Liver (tissue), 9 donors: ENCODE results near the gene BDKRB1. TPM values are rescaled to one million over a fixed set of nuclear protein-coding genes. Genes with fewer than 3 reads are reported as not detected.

Experiments
- DNase-seq: peaks from one replicate; pipeline ENCODE4 v3.0.0-alpha.2; 2017; ENCODE audit warnings: low spot score
- H3K27ac ChIP-seq, 2 donors: one replicate each; pipeline ENCODE4 v1.7.0; 2013; ENCODE audit warnings: inconsistent platforms in 2 of 2, low read length in 2 of 2, control low read depth in 1 of 2, low read depth in 1 of 2, mild to moderate bottlenecking in 1 of 2
- H3K27me3 ChIP-seq, 4 donors: one replicate each; pipeline versions ENCODE4 v1.6.1 to v1.7.0; 2013; ENCODE audit warnings: low read length in 3 of 4, inconsistent platforms in 1 of 4, mild to moderate bottlenecking in 1 of 4, moderate library complexity in 1 of 4; ENCODE audit not compliant: control insufficient read depth in 4 of 4, insufficient read depth in 4 of 4
- H3K36me3 ChIP-seq, 4 donors: one replicate each; pipeline versions ENCODE4 v1.6.1 to v1.7.0; 2013; ENCODE audit warnings: low read length in 3 of 4, mild to moderate bottlenecking in 3 of 4, low read depth in 1 of 4, moderate library complexity in 1 of 4; ENCODE audit not compliant: control insufficient read depth in 4 of 4, insufficient read depth in 3 of 4
- H3K4me1 ChIP-seq, 4 donors: one replicate each; pipeline versions ENCODE4 v1.6.1 to v1.7.0; 2013; ENCODE audit warnings: low read length in 3 of 4, mild to moderate bottlenecking in 3 of 4, moderate library complexity in 1 of 4; ENCODE audit not compliant: control insufficient read depth in 4 of 4, insufficient read depth in 4 of 4
- H3K4me3 ChIP-seq, 3 donors: one replicate each; pipeline versions ENCODE4 v1.6.1 to v1.7.0; 2013; ENCODE audit warnings: low read length in 3 of 3, control low read depth in 1 of 3, low read depth in 1 of 3, mild to moderate bottlenecking in 1 of 3
- H3K9ac ChIP-seq, 2 donors: one replicate each; pipeline ENCODE4 v1.7.0; 2013; ENCODE audit warnings: low read length in 2 of 2, mild to moderate bottlenecking in 2 of 2, moderate library complexity in 2 of 2, control low read depth in 1 of 2, low read depth in 1 of 2
- H3K9me3 ChIP-seq, 4 donors: one replicate each; pipeline versions ENCODE4 v1.6.1 to v1.7.0; 2013; ENCODE audit warnings: low read length in 3 of 4; ENCODE audit not compliant: control insufficient read depth in 4 of 4
- EGR1 ChIP-seq, 2 donors: IDR thresholded peaks; 2 replicates each; pipeline ENCODE4 v1.6.1; 2016 to 2018; ENCODE audit warnings: antibody characterized with exemption in 2 of 2, low read depth in 2 of 2
- FOXA1 ChIP-seq: IDR thresholded peaks from 2 replicates; pipeline ENCODE4 v1.6.1; 2016; ENCODE audit warnings: antibody characterized with exemption
- FOXA2 ChIP-seq: IDR thresholded peaks from 2 replicates; pipeline ENCODE4 v1.6.1; 2016; ENCODE audit warnings: antibody characterized with exemption
- JUND ChIP-seq, 2 donors: IDR thresholded peaks; 2 replicates each; pipeline ENCODE4 v1.6.1; 2016; ENCODE audit warnings: antibody characterized with exemption in 2 of 2
- NR2F2 ChIP-seq: IDR thresholded peaks from 2 replicates; pipeline ENCODE4 v1.6.1; 2016; ENCODE audit warnings: antibody characterized with exemption
- RAD21 ChIP-seq, 2 donors: IDR thresholded peaks; 2 replicates each; pipeline ENCODE4 v1.6.1; 2016; ENCODE audit warnings: antibody characterized with exemption in 2 of 2, mild to moderate bottlenecking in 2 of 2
- RXRA ChIP-seq, 2 donors: IDR thresholded peaks; 2 replicates each; pipeline ENCODE4 v1.6.1; 2017 to 2018; ENCODE audit warnings: antibody characterized with exemption in 2 of 2, mild to moderate bottlenecking in 1 of 2
- TAF1 ChIP-seq: conservative IDR thresholded peaks from 2 replicates; pipeline ENCODE4 v1.6.1; 2016; ENCODE audit warnings: antibody characterized with exemption, mild to moderate bottlenecking
- YY1 ChIP-seq: IDR thresholded peaks from 2 replicates; pipeline ENCODE4 v1.6.1; 2016; ENCODE audit warnings: antibody characterized with exemption, mild to moderate bottlenecking
- WGBS: extraction: QIAGEN DNeasy Blood & Tissue Kit; methylation state at CpG from one replicate; pipeline ENCODE4 v1.1.7; 2013; 5-methylcytosine and 5-hydroxymethylcytosine counted together
- polyA plus RNA-seq, 2 donors: library from polyadenylated mRNA; stranded (reverse) in 1 of 2; unstranded in 1 of 2; fragments of 200-250 nt in 1 of 2; fragments of >200 nt in 1 of 2; fragmentation: Nextera tagmentation in 1 of 2; extraction: Ambion mirVana in 1 of 2; gene quantifications; one replicate each; pipeline versions ENCODE4 v1.2.1 to v1.2.3, GENCODE V29; 2013 to 2015
- total RNA-seq, 2 donors: library from RNA; depleted of rRNA; stranded (reverse); fragments of >200 nt; gene quantifications; one replicate each; pipeline ENCODE4 v1.2.3, GENCODE V29; 2014
- TF ChIP-seq, protein P1 (sequence below): IDR thresholded peaks from 2 replicates; pipeline ENCODE4 v1.6.1; 2016; ENCODE audit warnings: antibody characterized with exemption
- TF ChIP-seq, protein P2 (sequence below): IDR thresholded peaks from 2 replicates; pipeline ENCODE4 v1.6.1; 2016; ENCODE audit warnings: antibody characterized with exemption
- TF ChIP-seq, protein P3 (sequence below): fragments of 150-350 bp; IDR thresholded peaks from 2 replicates; pipeline ENCODE4 v1.5.1; 2017; ENCODE audit warnings: improper control_type of control experiment, low read depth, low read length; ENCODE audit not compliant: missing input control
- TF ChIP-seq, protein P4 (sequence below): IDR thresholded peaks from 2 replicates; pipeline ENCODE4 v1.6.1; 2016; ENCODE audit warnings: antibody characterized with exemption, mild to moderate bottlenecking
- donor health status: healthy.
- donor health status: healthy.
- donor health status: healthy.
- donor health status: healthy.
- donor health status: healthy.

BDKRB1 gene
- total and polyA plus RNA-seq, 4 donors: not detected

DNA sequence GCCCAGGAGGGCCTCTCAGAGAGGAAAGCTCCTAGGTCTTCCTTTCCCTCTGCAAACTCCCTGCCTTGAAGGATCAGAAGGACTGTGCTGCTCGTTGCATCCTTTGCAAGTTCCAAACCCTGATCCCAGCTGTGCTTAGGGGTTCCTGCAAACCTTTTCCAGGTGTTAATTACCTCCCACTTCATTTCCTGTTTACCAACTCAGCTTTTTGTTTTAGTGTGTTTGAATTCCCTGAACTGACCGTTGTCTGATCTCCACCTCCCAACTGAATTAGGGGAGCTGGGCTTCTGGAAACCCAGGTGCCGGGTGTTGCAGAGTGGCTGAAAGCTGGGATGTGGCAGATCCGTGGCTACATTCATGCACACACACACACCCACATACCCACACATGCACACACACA, 20.6 kb upstream of the BDKRB1 start:
- Histone ChIP-seq H3K27me3 (peaks cover 0 to under 1% (median 0%) of the 10 kb centered on the region in 4 donors), H3K9me3 (no peaks in the 10 kb centered on the region), H3K27ac (no peak overlapping the region), H3K4me3 (no peak overlapping the region), H3K9ac (no peak overlapping the region), H3K36me3 (no peaks in the 10 kb centered on the region), H3K4me1 (no peaks in the 10 kb centered on the region)
- WGBS: 64% methylated on average over 4 of the region's 4 CpGs
- no peak for DNase-seq
- no peak for TF ChIP-seq FOXA2

DNA sequence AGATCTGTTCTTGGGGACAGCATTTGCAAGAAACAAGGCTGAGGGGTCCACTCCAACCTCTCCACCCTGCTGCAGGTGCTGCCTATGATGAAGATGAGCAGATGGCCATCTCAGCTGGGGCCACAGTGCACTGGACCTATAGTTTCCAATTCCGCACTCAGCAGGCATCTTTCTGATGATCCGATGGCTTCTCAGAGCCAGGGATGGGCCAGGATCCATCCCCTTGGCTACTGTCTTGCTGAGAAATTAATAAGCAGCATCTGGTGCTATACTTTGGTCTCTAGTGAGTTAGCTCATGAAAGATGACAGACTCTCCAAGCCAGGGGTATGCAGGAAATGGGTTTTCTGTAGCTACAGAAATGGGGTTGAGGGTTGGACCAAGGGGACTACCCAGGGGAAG, 18.4 kb upstream of the BDKRB1 start:
- Histone ChIP-seq H3K4me3 (no peak overlapping the region), H3K27ac (no peak overlapping the region), H3K36me3 (no peaks in the 10 kb centered on the region), H3K9me3 (no peaks in the 10 kb centered on the region), H3K4me1 (no peaks in the 10 kb centered on the region), H3K9ac (no peak overlapping the region), H3K27me3 (peaks cover 0 to 3% (median 0%) of the 10 kb centered on the region in 4 donors)
- DNase-seq: no peak
- TF ChIP-seq, protein P1, sequence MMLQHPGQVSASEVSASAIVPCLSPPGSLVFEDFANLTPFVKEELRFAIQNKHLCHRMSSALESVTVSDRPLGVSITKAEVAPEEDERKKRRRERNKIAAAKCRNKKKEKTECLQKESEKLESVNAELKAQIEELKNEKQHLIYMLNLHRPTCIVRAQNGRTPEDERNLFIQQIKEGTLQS: no peak
- 97% methylated on average over 2 of the region's 2 CpGs for WGBS

DNA sequence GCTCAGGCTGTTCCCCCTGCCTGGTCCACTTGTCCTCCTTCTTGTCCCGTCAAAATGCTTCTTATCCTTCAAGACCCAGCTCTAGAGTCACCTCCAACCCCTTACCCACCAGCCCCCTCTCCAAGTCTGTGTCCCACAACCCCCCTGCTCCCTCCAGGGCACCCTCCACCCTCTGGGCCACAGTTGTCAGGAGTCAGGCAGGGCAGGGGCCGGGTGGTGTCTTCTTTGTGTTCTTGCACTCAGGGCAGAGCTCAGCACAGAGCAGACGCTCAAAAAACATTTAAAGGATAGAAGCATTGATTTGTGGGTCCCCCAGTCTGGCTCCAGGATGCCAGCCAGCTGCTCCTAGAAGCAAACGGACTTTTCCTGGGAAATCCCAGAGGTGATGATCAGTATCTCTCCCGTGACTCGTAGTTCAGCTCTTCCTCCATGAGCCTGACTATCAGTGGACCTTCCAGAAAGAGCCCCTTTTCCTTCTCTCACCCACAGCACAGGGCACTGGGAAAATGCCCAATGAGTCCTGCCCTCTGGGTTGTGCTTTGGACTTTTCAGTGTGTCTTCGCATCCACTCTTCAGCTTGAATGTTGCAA, 17.2 kb upstream of the BDKRB1 start:
- Histone ChIP-seq H3K27me3 (peaks cover 0 to 3% (median 0%) of the 10 kb centered on the region in 4 donors), H3K9me3 (no peaks in the 10 kb centered on the region), H3K36me3 (no peaks in the 10 kb centered on the region), H3K4me1 (no peaks in the 10 kb centered on the region), H3K9ac (no peak overlapping the region), H3K27ac (no peak overlapping the region), H3K4me3 (no peak overlapping the region)
- DNase-seq: no peak
- 67% methylated on average over 7 of the region's 7 CpGs for WGBS
- TF ChIP-seq TAF1 (no peak), YY1 (no peak), FOXA2 (no peak)
- TF ChIP-seq, protein P1: no peak
- TF ChIP-seq, protein P2, sequence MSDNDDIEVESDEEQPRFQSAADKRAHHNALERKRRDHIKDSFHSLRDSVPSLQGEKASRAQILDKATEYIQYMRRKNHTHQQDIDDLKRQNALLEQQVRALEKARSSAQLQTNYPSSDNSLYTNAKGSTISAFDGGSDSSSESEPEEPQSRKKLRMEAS: no peak

DNA sequence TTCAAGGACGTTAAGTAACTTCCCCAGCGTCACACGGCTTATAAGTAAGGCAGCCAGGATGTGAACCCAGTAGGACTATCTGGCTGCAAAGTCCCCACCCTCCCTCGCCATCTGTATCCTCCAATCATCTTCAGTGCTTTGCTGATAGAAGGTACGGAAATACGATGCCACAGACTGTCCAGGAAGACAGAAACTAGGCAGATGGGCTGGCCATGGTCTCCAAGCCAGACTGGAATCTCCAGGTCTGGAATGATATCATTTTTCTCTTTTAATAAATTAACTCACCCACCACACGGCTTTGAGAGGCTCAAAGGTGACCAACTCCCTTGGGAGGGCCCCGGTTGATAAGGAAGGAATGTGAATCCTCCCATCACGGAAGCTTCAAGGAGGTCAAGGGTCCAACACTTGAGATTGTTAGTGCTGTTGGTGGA, 16.3 kb upstream of the BDKRB1 start:
- no peak overlapping the region for H3K27ac ChIP-seq
- DNase-seq: no peak
- H3K36me3 ChIP-seq: no peaks in the 10 kb centered on the region
- H3K9ac ChIP-seq: no peak overlapping the region
- H3K4me3 ChIP-seq: no peak overlapping the region
- no peaks in the 10 kb centered on the region for H3K4me1 ChIP-seq
- 60% methylated on average over 9 of the region's 9 CpGs for WGBS
- no peaks in the 10 kb centered on the region for H3K9me3 ChIP-seq
- TF ChIP-seq NR2F2 (no peak), RAD21 (IDR thresholded peaks at IDR 0.05) (no peak), YY1 (no peak)
- H3K27me3 ChIP-seq: peaks cover 0 to 3% (median 0%) of the 10 kb centered on the region in 4 donors

DNA sequence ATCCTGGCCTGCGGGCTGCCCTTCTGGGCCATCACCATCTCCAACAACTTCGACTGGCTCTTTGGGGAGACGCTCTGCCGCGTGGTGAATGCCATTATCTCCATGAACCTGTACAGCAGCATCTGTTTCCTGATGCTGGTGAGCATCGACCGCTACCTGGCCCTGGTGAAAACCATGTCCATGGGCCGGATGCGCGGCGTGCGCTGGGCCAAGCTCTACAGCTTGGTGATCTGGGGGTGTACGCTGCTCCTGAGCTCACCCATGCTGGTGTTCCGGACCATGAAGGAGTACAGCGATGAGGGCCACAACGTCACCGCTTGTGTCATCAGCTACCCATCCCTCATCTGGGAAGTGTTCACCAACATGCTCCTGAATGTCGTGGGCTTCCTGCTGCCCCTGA, 15.4 kb upstream of the BDKRB1 start:
- Histone ChIP-seq H3K4me1 (no peaks in the 10 kb centered on the region), H3K4me3 (no peak overlapping the region), H3K9ac (no peak overlapping the region), H3K27ac (no peak overlapping the region), H3K9me3 (no peaks in the 10 kb centered on the region), H3K36me3 (no peaks in the 10 kb centered on the region), H3K27me3 (peaks cover 0 to 3% (median 0%) of the 10 kb centered on the region in 4 donors)
- DNase-seq: no peak
- WGBS: 92% methylated on average over 18 of the region's 18 CpGs
- TF ChIP-seq, protein P3, sequence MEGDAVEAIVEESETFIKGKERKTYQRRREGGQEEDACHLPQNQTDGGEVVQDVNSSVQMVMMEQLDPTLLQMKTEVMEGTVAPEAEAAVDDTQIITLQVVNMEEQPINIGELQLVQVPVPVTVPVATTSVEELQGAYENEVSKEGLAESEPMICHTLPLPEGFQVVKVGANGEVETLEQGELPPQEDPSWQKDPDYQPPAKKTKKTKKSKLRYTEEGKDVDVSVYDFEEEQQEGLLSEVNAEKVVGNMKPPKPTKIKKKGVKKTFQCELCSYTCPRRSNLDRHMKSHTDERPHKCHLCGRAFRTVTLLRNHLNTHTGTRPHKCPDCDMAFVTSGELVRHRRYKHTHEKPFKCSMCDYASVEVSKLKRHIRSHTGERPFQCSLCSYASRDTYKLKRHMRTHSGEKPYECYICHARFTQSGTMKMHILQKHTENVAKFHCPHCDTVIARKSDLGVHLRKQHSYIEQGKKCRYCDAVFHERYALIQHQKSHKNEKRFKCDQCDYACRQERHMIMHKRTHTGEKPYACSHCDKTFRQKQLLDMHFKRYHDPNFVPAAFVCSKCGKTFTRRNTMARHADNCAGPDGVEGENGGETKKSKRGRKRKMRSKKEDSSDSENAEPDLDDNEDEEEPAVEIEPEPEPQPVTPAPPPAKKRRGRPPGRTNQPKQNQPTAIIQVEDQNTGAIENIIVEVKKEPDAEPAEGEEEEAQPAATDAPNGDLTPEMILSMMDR: no peak
- TF ChIP-seq FOXA2: no peak
- no peak for TF ChIP-seq JUND (IDR thresholded peaks at IDR 0.05)
- TF ChIP-seq NR2F2: no peak
- TF ChIP-seq FOXA1: no peak
- no peak for TF ChIP-seq YY1
- TF ChIP-seq RAD21 (IDR thresholded peaks at IDR 0.05): no peak
- TF ChIP-seq, protein P4, sequence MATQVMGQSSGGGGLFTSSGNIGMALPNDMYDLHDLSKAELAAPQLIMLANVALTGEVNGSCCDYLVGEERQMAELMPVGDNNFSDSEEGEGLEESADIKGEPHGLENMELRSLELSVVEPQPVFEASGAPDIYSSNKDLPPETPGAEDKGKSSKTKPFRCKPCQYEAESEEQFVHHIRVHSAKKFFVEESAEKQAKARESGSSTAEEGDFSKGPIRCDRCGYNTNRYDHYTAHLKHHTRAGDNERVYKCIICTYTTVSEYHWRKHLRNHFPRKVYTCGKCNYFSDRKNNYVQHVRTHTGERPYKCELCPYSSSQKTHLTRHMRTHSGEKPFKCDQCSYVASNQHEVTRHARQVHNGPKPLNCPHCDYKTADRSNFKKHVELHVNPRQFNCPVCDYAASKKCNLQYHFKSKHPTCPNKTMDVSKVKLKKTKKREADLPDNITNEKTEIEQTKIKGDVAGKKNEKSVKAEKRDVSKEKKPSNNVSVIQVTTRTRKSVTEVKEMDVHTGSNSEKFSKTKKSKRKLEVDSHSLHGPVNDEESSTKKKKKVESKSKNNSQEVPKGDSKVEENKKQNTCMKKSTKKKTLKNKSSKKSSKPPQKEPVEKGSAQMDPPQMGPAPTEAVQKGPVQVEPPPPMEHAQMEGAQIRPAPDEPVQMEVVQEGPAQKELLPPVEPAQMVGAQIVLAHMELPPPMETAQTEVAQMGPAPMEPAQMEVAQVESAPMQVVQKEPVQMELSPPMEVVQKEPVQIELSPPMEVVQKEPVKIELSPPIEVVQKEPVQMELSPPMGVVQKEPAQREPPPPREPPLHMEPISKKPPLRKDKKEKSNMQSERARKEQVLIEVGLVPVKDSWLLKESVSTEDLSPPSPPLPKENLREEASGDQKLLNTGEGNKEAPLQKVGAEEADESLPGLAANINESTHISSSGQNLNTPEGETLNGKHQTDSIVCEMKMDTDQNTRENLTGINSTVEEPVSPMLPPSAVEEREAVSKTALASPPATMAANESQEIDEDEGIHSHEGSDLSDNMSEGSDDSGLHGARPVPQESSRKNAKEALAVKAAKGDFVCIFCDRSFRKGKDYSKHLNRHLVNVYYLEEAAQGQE: no peak
- TF ChIP-seq EGR1 (IDR thresholded peaks at IDR 0.05; ENCODE audit: low read depth in 2 of 2): no peak
- TF ChIP-seq RXRA (IDR thresholded peaks at IDR 0.05): no peak
